Panc1 (cell line): Measurements from ENCODE around the gene NDUFS6. TPM values are rescaled to one million over a fixed set of nuclear protein-coding genes. Genes with fewer than 3 reads are reported as not detected.

Experiments used
- ATAC-seq: fragments of 200-7000 bp; cut with Tn5 transposase; 2 replicates; pipeline ENCODE4 v1.9.1; 2020; ENCODE audit warnings: mild to moderate bottlenecking, moderate library complexity
- BruUV-seq: library from RNA; stranded (reverse); fragments of 400-500 nt; replicated peaks from 2 replicates; lab custom pipeline; 2021; lab: Mats Ljungman, UMichigan
- CTCF ChIA-PET: fragments of 300-600 bp; sonication (Branson Sonifier 250); formaldehyde crosslinking; loops from one replicate; lab custom pipeline; 2022; ENCODE audit warnings: antibody characterized with exemption; lab: Charles Lee
- POLR2A ChIA-PET: fragments of 300-600 bp; sonication (Branson Sonifier 250); formaldehyde crosslinking; loops from one replicate; lab custom pipeline; 2022; ENCODE audit warnings: antibody characterized with exemption; lab: Charles Lee
- DNase-seq: peaks from one replicate; pipeline ENCODE4 v3.0.0-alpha.2; 2010; ENCODE audit warnings: low read depth, low spot score
- H3K27ac ChIP-seq: 2 replicates; pipeline ENCODE4 v1.5.1; 2011; ENCODE audit warnings: mild to moderate bottlenecking, low read length, inconsistent platforms
- H3K27me3 ChIP-seq: fragments of 200-500 bp; sonication (Bioruptor generic); 2 replicates; pipeline ENCODE4 v1.6.0; 2014; ENCODE audit warnings: low read length, inconsistent platforms; ENCODE audit not compliant: control insufficient read depth, insufficient read depth
- H3K36me3 ChIP-seq: fragments of 200-500 bp; sonication (Bioruptor generic); 2 replicates; pipeline ENCODE4 v1.5.1; 2014; ENCODE audit warnings: inconsistent platforms, mild to moderate bottlenecking, low read length, moderate library complexity; ENCODE audit not compliant: control insufficient read depth, insufficient read depth
- H3K4me1 ChIP-seq: 2 replicates; pipeline ENCODE4 v1.5.1; 2011; ENCODE audit warnings: inconsistent platforms, mild to moderate bottlenecking, low read length, moderate library complexity; ENCODE audit not compliant: control insufficient read depth, insufficient read depth
- H3K4me3 ChIP-seq, 2 experiments: 2 replicates each; pipeline ENCODE4 v1.5.1; 2011 to 2012; ENCODE audit warnings: low read depth in 2 of 2, low read length in 2 of 2, mild to moderate bottlenecking in 2 of 2, inconsistent platforms in 1 of 2, moderate library complexity in 1 of 2
- H3K9me3 ChIP-seq: fragments of 200-500 bp; sonication (Bioruptor generic); 2 replicates; pipeline ENCODE4 v1.5.1; 2014; ENCODE audit warnings: low read depth, mild to moderate bottlenecking, inconsistent platforms, low read length, moderate library complexity; ENCODE audit not compliant: control insufficient read depth, insufficient read depth
- POLR2AphosphoS5 ChIP-seq: IDR thresholded peaks from 2 replicates; pipeline ENCODE4 v1.6.1; 2012; ENCODE audit warnings: mild to moderate bottlenecking, low read depth, low read length, moderate library complexity
- SIN3A ChIP-seq: IDR thresholded peaks from 2 replicates; pipeline ENCODE4 v1.6.1; 2012; ENCODE audit warnings: low read depth, mild to moderate bottlenecking, low read length, moderate library complexity, borderline replicate concordance; ENCODE audit not compliant: insufficient read depth
- TCF7L2 ChIP-seq: IDR thresholded peaks from 2 replicates; pipeline ENCODE4 v1.6.1; 2011; ENCODE audit warnings: mild to moderate bottlenecking, low read depth, low read length, inconsistent platforms
- in situ Hi-C: cut with HindIII; loops from 2 replicates; pipeline ENCODE4 v1.10.0; 2016; ENCODE audit warnings: low sequenced_read_pairs, low pct_unique_long_range_greater_than_20kb
- intact Hi-C: fragments of 100-400 bp; cut with micrococcal nuclease; formaldehyde crosslinking; loops from one replicate; pipeline ENCODE4 v1.10.0; 2022; ENCODE audit not compliant: unreplicated experiment
- total RNA-seq: library from RNA; stranded (reverse); gene quantifications from one replicate; pipeline ENCODE4 v1.2.1, GENCODE V29; 2021; ENCODE audit not compliant: unreplicated experiment
- TF ChIP-seq, protein P1 (sequence below): fragments of 450-650 bp; IDR thresholded peaks from 2 replicates; pipeline ENCODE4 v1.5.1; 2017; ENCODE audit warnings: mild to moderate bottlenecking
- TF ChIP-seq, protein P2 (sequence below), 2 experiments: IDR thresholded peaks; 2 replicates each; pipeline ENCODE4 v1.6.1; 2011 to 2012; ENCODE audit warnings: low read depth in 2 of 2, control low read depth in 1 of 2, low read length in 1 of 2, mild to moderate bottlenecking in 1 of 2, moderate library complexity in 1 of 2; ENCODE audit not compliant: insufficient read depth in 1 of 2

Gene NDUFS6
- total RNA-seq, 1 experiment from 2014 or later = 70.6 TPM

DNA sequence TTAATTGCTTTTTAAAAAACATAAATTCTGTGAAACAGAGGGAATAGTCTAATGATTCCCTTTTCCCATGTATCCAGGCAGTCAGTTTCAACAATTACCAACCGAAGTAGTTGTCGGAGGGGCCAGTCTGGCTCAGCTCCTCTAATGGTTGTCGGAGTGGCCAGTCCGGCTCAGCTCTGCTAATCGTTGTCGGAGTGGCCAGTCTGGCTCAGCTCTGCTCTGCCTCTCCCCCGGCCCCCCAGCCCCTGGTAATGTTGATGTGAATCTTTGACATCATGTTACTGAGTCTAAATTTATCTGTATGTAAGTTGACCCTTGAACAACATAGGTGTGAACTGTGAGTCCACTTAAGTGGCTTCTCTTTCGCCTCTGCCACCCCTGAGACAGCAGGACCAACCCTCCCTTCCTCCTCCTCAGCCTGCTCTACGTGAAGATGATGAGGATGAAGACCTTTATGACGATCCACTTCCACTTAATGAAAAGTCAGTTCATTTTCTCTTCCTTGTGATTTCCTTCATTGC is 9.4 kb downstream of the NDUFS6 start:
- no peak overlapping the region for H3K27ac ChIP-seq
- H3K4me1 ChIP-seq = no peaks in the 10 kb centered on the region
- TF ChIP-seq, protein P1, sequence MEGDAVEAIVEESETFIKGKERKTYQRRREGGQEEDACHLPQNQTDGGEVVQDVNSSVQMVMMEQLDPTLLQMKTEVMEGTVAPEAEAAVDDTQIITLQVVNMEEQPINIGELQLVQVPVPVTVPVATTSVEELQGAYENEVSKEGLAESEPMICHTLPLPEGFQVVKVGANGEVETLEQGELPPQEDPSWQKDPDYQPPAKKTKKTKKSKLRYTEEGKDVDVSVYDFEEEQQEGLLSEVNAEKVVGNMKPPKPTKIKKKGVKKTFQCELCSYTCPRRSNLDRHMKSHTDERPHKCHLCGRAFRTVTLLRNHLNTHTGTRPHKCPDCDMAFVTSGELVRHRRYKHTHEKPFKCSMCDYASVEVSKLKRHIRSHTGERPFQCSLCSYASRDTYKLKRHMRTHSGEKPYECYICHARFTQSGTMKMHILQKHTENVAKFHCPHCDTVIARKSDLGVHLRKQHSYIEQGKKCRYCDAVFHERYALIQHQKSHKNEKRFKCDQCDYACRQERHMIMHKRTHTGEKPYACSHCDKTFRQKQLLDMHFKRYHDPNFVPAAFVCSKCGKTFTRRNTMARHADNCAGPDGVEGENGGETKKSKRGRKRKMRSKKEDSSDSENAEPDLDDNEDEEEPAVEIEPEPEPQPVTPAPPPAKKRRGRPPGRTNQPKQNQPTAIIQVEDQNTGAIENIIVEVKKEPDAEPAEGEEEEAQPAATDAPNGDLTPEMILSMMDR = no peak
- no peak for TF ChIP-seq TCF7L2
- ATAC-seq = no peak
- in situ Hi-C loops = no loop called here
- POLR2A ChIA-PET = no interaction called here
- peaks cover 18% of the 10 kb centered on the region for H3K36me3 ChIP-seq
- CTCF ChIA-PET = no interaction called here
- no peak for DNase-seq
- no peak overlapping the region for H3K4me3 ChIP-seq
- no TSS peak for BruUV-seq
- H3K9me3 ChIP-seq = no peaks in the 10 kb centered on the region
- intact Hi-C loops = no loop called here
- H3K27me3 ChIP-seq = no peaks in the 10 kb centered on the region

DNA sequence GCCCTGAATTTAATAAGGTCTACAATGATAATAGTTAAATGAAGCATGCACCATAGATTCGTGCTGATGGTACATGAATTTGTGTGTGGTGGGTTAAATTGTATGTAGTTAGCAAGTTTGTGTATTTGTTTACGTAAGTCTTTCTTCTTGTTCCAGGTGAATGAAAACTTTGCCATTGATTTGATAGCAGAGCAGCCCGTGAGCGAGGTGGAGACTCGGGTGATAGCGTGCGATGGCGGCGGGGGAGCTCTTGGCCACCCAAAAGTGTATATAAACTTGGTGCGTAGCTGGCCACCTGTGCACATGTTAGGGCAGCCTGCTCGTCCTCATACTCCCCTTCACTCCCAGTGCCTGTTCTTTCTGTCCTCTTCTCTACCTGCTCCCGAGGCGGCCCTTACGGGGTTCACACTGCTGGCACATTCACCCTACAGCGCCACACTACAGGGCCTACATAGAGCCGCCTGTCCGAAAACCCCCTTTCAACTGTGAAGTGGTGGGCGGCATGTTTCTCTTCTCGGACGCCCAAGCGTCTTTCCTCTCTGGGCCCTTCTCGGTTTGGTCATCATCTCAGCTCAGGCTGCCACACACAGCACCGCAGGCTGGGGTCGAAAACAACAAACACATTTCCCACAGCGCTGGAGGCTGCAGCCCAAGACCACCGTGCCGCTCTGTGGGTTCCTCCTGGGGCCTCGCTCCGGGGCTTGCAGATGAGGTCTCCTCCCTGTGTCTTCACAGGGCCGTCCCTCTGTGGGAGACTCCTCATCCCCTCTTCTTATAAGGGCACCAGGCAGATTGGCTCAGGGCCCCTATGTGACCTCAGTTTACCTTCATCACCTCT is 13.2 kb downstream of the NDUFS6 start:
- intact Hi-C loops = no loop called here
- ATAC-seq (no peak), DNase-seq (no peak)
- ChIA-PET CTCF (no interaction called here), POLR2A (no interaction called here)
- H3K27me3 ChIP-seq = no peaks in the 10 kb centered on the region
- TF ChIP-seq, protein P2, sequence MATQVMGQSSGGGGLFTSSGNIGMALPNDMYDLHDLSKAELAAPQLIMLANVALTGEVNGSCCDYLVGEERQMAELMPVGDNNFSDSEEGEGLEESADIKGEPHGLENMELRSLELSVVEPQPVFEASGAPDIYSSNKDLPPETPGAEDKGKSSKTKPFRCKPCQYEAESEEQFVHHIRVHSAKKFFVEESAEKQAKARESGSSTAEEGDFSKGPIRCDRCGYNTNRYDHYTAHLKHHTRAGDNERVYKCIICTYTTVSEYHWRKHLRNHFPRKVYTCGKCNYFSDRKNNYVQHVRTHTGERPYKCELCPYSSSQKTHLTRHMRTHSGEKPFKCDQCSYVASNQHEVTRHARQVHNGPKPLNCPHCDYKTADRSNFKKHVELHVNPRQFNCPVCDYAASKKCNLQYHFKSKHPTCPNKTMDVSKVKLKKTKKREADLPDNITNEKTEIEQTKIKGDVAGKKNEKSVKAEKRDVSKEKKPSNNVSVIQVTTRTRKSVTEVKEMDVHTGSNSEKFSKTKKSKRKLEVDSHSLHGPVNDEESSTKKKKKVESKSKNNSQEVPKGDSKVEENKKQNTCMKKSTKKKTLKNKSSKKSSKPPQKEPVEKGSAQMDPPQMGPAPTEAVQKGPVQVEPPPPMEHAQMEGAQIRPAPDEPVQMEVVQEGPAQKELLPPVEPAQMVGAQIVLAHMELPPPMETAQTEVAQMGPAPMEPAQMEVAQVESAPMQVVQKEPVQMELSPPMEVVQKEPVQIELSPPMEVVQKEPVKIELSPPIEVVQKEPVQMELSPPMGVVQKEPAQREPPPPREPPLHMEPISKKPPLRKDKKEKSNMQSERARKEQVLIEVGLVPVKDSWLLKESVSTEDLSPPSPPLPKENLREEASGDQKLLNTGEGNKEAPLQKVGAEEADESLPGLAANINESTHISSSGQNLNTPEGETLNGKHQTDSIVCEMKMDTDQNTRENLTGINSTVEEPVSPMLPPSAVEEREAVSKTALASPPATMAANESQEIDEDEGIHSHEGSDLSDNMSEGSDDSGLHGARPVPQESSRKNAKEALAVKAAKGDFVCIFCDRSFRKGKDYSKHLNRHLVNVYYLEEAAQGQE (IDR thresholded peaks at IDR 0.05; ENCODE audit: insufficient read depth in 1 of 2, low read depth in 2 of 2, low read length in 1 of 2) = no peak
- TF ChIP-seq POLR2AphosphoS5 = no peak
- TF ChIP-seq, protein P1 = no peak
- TF ChIP-seq TCF7L2 = no peak
- TF ChIP-seq SIN3A = no peak
- peaks cover 14% of the 10 kb centered on the region for H3K36me3 ChIP-seq
- BruUV-seq = no TSS peak
- in situ Hi-C loops = no loop called here
- H3K9me3 ChIP-seq = no peaks in the 10 kb centered on the region
- no peaks in the 10 kb centered on the region for H3K4me1 ChIP-seq
- no peak overlapping the region for H3K27ac ChIP-seq
- no peak overlapping the region for H3K4me3 ChIP-seq
